GM12878 (cell line): ENCODE data around the gene PSMB5. TPM values are rescaled to one million over a fixed set of nuclear protein-coding genes. Genes with fewer than 3 reads are reported as not detected.

Source experiments
- ATAC-seq: fragments of 200-7000 bp; cut with Tn5 transposase; 3 replicates; pipeline ENCODE4 v1.9.1; 2020; ENCODE audit warnings: mild to moderate bottlenecking, moderate library complexity
- BruUV-seq: library from RNA; stranded (reverse); fragments of 400-500 nt; replicated peaks from 2 replicates; lab custom pipeline; 2021; lab: Mats Ljungman, UMichigan
- CTCF ChIA-PET: fragments of 300-600 bp; sonication (Branson Sonifier 250); formaldehyde crosslinking; extraction: SDS; loops from one replicate; lab custom pipeline; 2021; ENCODE audit warnings: inconsistent platforms; lab: Yijun Ruan, JAX
- POLR2A ChIA-PET: fragments of 350-600 bp; formaldehyde crosslinking; extraction: SDS; loops from one replicate; lab custom pipeline; 2021; ENCODE audit warnings: inconsistent platforms; lab: Charles Lee
- RAD21 ChIA-PET: fragments of 300-600 bp; sonication (Branson Sonifier 250); formaldehyde crosslinking; loops from one replicate; lab custom pipeline; 2023; ENCODE audit warnings: antibody characterized with exemption; ENCODE audit not compliant: unreplicated experiment; lab: Charles Lee
- SMC1A ChIA-PET: fragments of 300-600 bp; sonication (Branson Sonifier 250); formaldehyde crosslinking; loops from one replicate; lab custom pipeline; 2023; ENCODE audit not compliant: unreplicated experiment, uncharacterized antibody; lab: Charles Lee
- DNase-seq: peaks from one replicate; pipeline ENCODE4 v3.0.0-alpha.2; 2011; ENCODE audit warnings: low read depth, low spot score
- FAIRE-seq: peaks from 3 replicates; lab custom pipeline; 2011; peaks lifted over from hg19 to GRCh38; lab: Jason Lieb, UNC
- H2AFZ ChIP-seq: 2 replicates; pipeline ENCODE4 v1.6.0; 2011; ENCODE audit warnings: low read depth, low read length, control low read depth; ENCODE audit not compliant: control insufficient read depth
- H3K27ac ChIP-seq: 2 replicates; pipeline ENCODE4 v1.5.1; 2011; ENCODE audit warnings: control low read depth; ENCODE audit not compliant: control insufficient read depth, insufficient read depth
- H3K27me3 ChIP-seq, 2 experiments: replicated peaks in 1 of 2; 2 replicates each; pipeline versions ENCODE4 v1.6.0 to v1.6.1; 2011; ENCODE audit warnings: low read length in 1 of 2; ENCODE audit not compliant: control insufficient read depth in 2 of 2, insufficient read depth in 2 of 2
- H3K36me3 ChIP-seq, 2 experiments: 2 replicates each; pipeline ENCODE4 v1.5.1; 2011; ENCODE audit warnings: low read length in 1 of 2; ENCODE audit not compliant: control insufficient read depth in 2 of 2, insufficient read depth in 2 of 2
- H3K4me1 ChIP-seq: 2 replicates; pipeline ENCODE4 v1.6.1; 2011; ENCODE audit warnings: mild to moderate bottlenecking, low read length, moderate library complexity, mixed read lengths; ENCODE audit not compliant: control insufficient read depth, insufficient read depth
- H3K4me2 ChIP-seq: 2 replicates; pipeline ENCODE4 v1.6.0; 2011; ENCODE audit warnings: control low read depth; ENCODE audit not compliant: control insufficient read depth, insufficient read depth
- H3K4me3 ChIP-seq: fragments of 200-600 bp; sonication (generic); 2 replicates; pipeline ENCODE4 v1.5.1; 2016
- H3K79me2 ChIP-seq: 2 replicates; pipeline ENCODE4 v1.6.0; 2011; ENCODE audit warnings: low read length; ENCODE audit not compliant: control insufficient read depth, insufficient read depth
- H3K9ac ChIP-seq: 2 replicates; pipeline ENCODE4 v1.8.0; 2011; ENCODE audit warnings: low read length, control low read depth, mixed read lengths; ENCODE audit not compliant: control insufficient read depth, insufficient read depth
- H3K9me3 ChIP-seq: replicated peaks from 3 replicates; pipeline ENCODE4 v1.5.1; 2011; ENCODE audit warnings: mild to moderate bottlenecking, low read length; ENCODE audit not compliant: control insufficient read depth, insufficient read depth
- H4K20me1 ChIP-seq: 2 replicates; pipeline ENCODE4 v1.6.0; 2011; ENCODE audit not compliant: control insufficient read depth, insufficient read depth
- SMARCA5 ChIP-seq: fragments of 450-650 bp; IDR thresholded peaks from 2 replicates; pipeline ENCODE4 v1.6.1; 2017; ENCODE audit warnings: mild to moderate bottlenecking
- WGBS: methylation state at CpG from one replicate; pipeline ENCODE4 v1.1.6; 2016; ENCODE audit warnings: low lambda C conversion rate; ENCODE audit not compliant: insufficient replicate concordance, insufficient coverage; ENCODE audit errors: missing lambda C conversion rate; 5-methylcytosine and 5-hydroxymethylcytosine counted together
- in situ Hi-C: fragments of 300-500 bp; cut with MboI; formaldehyde crosslinking; loops from 9 replicates; pipeline ENCODE4 v1.14.3; 2018; ENCODE audit warnings: mixed read lengths
- intact Hi-C: fragments of 100-400 bp; cut with micrococcal nuclease; formaldehyde crosslinking; loops from one replicate; pipeline ENCODE4 v1.14.2; 2022; ENCODE audit not compliant: unreplicated experiment
- polyA plus RNA-seq, 11 experiments: library from polyadenylated mRNA; depleted of rRNA in 4 of 11; unstranded in 6 of 11; stranded (reverse) in 5 of 11; fragments of >200 nt; fragmentation: Nextera tagmentation in 4 of 11; fragmentation: Illumina TruSeq in 1 of 11; extraction: Ambion mirVana in 4 of 11; extraction: Trizol in 1 of 11; gene quantifications; 1 replicate in 1 of 11; 2 replicates in 10 of 11; pipeline versions ENCODE4 v1.2.1 to v1.2.3, GENCODE V29; 2011 to 2016; ENCODE audit warnings: inconsistent platforms in 2 of 11, missing spikeins in 2 of 11, low read depth in 1 of 11
- total RNA-seq, 4 experiments: library from RNA; depleted of rRNA in 3 of 4; stranded (reverse); fragments of >200 nt in 3 of 4; fragmentation: Illumina TruSeq in 1 of 4; extraction: Trizol in 1 of 4; gene quantifications; 2 replicates each; pipeline versions ENCODE4 v1.2.1 to v1.2.3, GENCODE V29; 2013 to 2021
- TF ChIP-seq, protein P1 (sequence below): IDR thresholded peaks from 2 replicates; pipeline ENCODE4 v1.6.1; 2011; ENCODE audit warnings: low read depth, mild to moderate bottlenecking, low read length, moderate library complexity, borderline replicate concordance; ENCODE audit errors: extremely low read depth

Gene PSMB5
- total and polyA plus RNA-seq, 10 of the 15 experiments (the other 5 are each of a cell fraction or from before 2014, with no cell fraction given): 84.5 to 802 (median 144) TPM

DNA sequence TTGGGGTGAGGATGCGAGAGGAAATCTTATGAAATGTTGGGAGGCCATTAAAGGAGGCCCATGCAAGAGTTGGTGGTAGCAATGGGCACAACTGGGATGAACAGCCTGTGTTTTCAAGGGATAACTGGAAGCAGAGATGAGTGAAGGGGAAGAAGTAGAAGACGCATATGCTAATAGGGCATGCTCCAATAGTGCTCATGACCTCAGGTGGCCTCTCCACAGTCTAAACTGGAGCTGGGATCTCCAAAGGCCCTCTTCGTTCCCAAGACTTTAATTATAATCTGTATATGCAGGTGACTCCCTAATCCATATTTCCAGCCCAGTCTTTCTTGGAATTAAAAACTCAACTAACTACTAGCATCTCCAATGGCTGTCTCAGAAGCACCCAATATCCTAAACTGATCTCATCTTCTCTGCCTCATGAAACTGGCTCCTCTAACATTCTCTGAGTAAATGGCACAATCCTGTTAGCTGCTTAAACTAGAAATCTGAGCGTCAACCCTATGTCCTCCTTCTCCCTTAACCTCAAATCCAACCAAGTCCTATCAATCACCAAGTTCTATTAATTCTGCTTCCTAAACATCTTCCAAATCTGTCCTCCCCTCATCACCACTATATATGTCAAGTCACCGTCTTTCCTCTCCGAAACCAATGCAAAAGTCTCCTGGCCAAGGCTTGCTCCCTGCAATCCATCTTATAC, 49.6 kb downstream of the PSMB5 start:
- in situ Hi-C loops: loop anchor here (5.0 kb wide), 1 partner anchor 413 kb away; no protein-coding TSS in a partner anchor
- no TSS peak for BruUV-seq
- Histone ChIP-seq H3K4me1 (no peaks in the 10 kb centered on the region; the same call in 1 of the 2 replicates), H4K20me1 (no peaks in the 10 kb centered on the region), H3K9ac (no peak overlapping the region), H3K27me3 (peaks cover 4 to 10% of the 10 kb centered on the region in 2 experiments), H3K27ac (no peak overlapping the region), H3K79me2 (no peaks in the 10 kb centered on the region), H2AFZ (no peak overlapping the region), H3K4me2 (no peak overlapping the region), H3K4me3 (no peak overlapping the region), H3K9me3 (no peaks in the 10 kb centered on the region), H3K36me3 (no peaks in the 10 kb centered on the region; a peak in 1 of 4 replicates)
- ChIA-PET SMC1A (interaction anchor here (0.7 to 7.6 kb wide), 17 partner anchors 9 to 413 kb away, joined by 3 to 156 read pairs (median 6); partner anchors contain the start of genes ACIN1, CDH24 and PRMT5), POLR2A (interaction anchor here (1.1 to 2.3 kb wide), 3 partner anchors 12 to 70 kb away, joined by 3 to 17 read pairs (median 5); no protein-coding TSS in a partner anchor), RAD21 (interaction anchor here (0.8 to 9.1 kb wide), 9 partner anchors 8 to 77 kb away, joined by 3 to 224 read pairs (median 7); partner anchors contain the start of genes CDH24, HAUS4 and PRMT5), CTCF (interaction anchor here (0.6 to 25.0 kb wide), 24 partner anchors 8 to 595 kb away, joined by 3 to 853 read pairs (median 8); partner anchors contain the start of genes ACIN1, C14orf119, CDH24 and HAUS4)
- TF ChIP-seq, protein P1, sequence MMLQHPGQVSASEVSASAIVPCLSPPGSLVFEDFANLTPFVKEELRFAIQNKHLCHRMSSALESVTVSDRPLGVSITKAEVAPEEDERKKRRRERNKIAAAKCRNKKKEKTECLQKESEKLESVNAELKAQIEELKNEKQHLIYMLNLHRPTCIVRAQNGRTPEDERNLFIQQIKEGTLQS: no peak
- TF ChIP-seq SMARCA5: no peak
- intact Hi-C loops: loop anchor here (10.0 kb wide), 1 partner anchor 600 kb away; no protein-coding TSS in a partner anchor
- ATAC-seq (no peak), FAIRE-seq (no peak), DNase-seq (no peak)
- 83% methylated on average over 6 of the region's 6 CpGs for WGBS
